A673 (cell line): Measurements from ENCODE around the gene RPUSD4.

Experiments
- CTCF ChIP-seq: fragments of 300-800, 200-600 bp; sonication (generic); conservative IDR thresholded peaks from 2 replicates; pipeline ENCODE4 v1.5.1; 2017; ENCODE audit warnings: low read depth, mild to moderate bottlenecking, antibody characterized with exemption, low read length, moderate library complexity, mixed read lengths
- EZH2 ChIP-seq: fragments of 200-600 bp; sonication (generic); IDR thresholded peaks from 2 replicates; pipeline ENCODE4 v1.6.1; 2017; ENCODE audit warnings: borderline replicate concordance, low read depth, mild to moderate bottlenecking, mixed read lengths, antibody characterized with exemption, low read length; ENCODE audit not compliant: poor library complexity, severe bottlenecking

- TF ChIP-seq CTCF (no peak), EZH2 (no peak)
Measured at GRCh38 chr11:126214441-126214840, 3.0 kb upstream of the RPUSD4 start.
